CD14-positive monocyte (primary cell): Measurements from ENCODE around the gene PLAU. TPM values are rescaled to one million over a fixed set of nuclear protein-coding genes. Genes with fewer than 3 reads are reported as not detected.
"Not testable (repeated sequence)": the region's sequence is repeated elsewhere in the genome, so short reads cannot be mapped to it uniquely, and the experiment has no call there.

Experiments used
- DNase-seq, 3 donors: peaks; one replicate each; pipeline ENCODE4 v3.0.0-alpha.2; 2011 to 2022
- H2AFZ ChIP-seq: 2 replicates; pipeline ENCODE4 v1.6.0; 2012; ENCODE audit warnings: mild to moderate bottlenecking, low read depth, low read length, inconsistent platforms; ENCODE audit not compliant: insufficient read depth, poor library complexity, severe bottlenecking
- H3K27ac ChIP-seq, 2 donors: 1 replicate in 1 of 2; 2 replicates in 1 of 2; pipeline ENCODE4 v1.5.1; 2012 to 2013; ENCODE audit warnings: low read length in 2 of 2, control low read depth in 1 of 2, inconsistent platforms in 1 of 2, low read depth in 1 of 2, mild to moderate bottlenecking in 1 of 2
- H3K27me3 ChIP-seq, 2 donors: one replicate each; pipeline versions ENCODE4 v1.6.0 to v1.6.1; 2011 to 2013; ENCODE audit warnings: low read length in 2 of 2; ENCODE audit not compliant: control insufficient read depth in 2 of 2, insufficient read depth in 2 of 2
- H3K36me3 ChIP-seq, 2 donors: replicated peaks in 1 of 2; 1 replicate in 1 of 2; 2 replicates in 1 of 2; pipeline versions ENCODE4 v1.5.1 to v1.6.1; 2012 to 2013; ENCODE audit warnings: low read length in 2 of 2, control low read depth in 1 of 2, inconsistent platforms in 1 of 2, mild to moderate bottlenecking in 1 of 2; ENCODE audit not compliant: insufficient read depth in 2 of 2, control insufficient read depth in 1 of 2
- H3K4me1 ChIP-seq, 2 donors: 1 replicate in 1 of 2; 2 replicates in 1 of 2; pipeline versions ENCODE4 v1.5.1 to v1.6.1; 2012 to 2013; ENCODE audit warnings: low read length in 2 of 2, control low read depth in 1 of 2, inconsistent platforms in 1 of 2, mild to moderate bottlenecking in 1 of 2, moderate library complexity in 1 of 2; ENCODE audit not compliant: insufficient read depth in 2 of 2, control insufficient read depth in 1 of 2
- H3K4me2 ChIP-seq: replicated peaks from 2 replicates; pipeline ENCODE3; 2012; ENCODE audit warnings: low read length, moderate library complexity, mild to moderate bottlenecking; ENCODE audit not compliant: poor library complexity, severe bottlenecking; ENCODE audit errors: extremely low read depth
- H3K4me3 ChIP-seq, 3 experiments: fragments of 200-600 bp in 1 of 3; sonication (generic) in 1 of 3; replicated peaks in 1 of 3; 1 replicate in 2 of 3; 2 replicates in 1 of 3; pipeline ENCODE4 v1.5.1; 2011 to 2013; ENCODE audit warnings: low read length in 3 of 3, mild to moderate bottlenecking in 3 of 3, control low read depth in 2 of 3, low read depth in 2 of 3, inconsistent platforms in 1 of 3, moderate library complexity in 1 of 3
- H3K79me2 ChIP-seq: 2 replicates; pipeline ENCODE4 v1.6.0; 2012; ENCODE audit warnings: mild to moderate bottlenecking, control low read depth, inconsistent platforms, low read length, moderate library complexity; ENCODE audit not compliant: insufficient read depth
- H3K9ac ChIP-seq: 2 replicates; pipeline ENCODE4 v1.6.0; 2017; ENCODE audit warnings: low read length, mild to moderate bottlenecking; ENCODE audit not compliant: insufficient read depth, poor library complexity, severe bottlenecking
- H3K9me3 ChIP-seq, 2 donors: replicated peaks in 1 of 2; 1 replicate in 1 of 2; 2 replicates in 1 of 2; pipeline versions ENCODE4 v1.5.1 to v1.6.1; 2012 to 2013; ENCODE audit warnings: low read length in 2 of 2, control low read depth in 1 of 2; ENCODE audit not compliant: control insufficient read depth in 1 of 2, insufficient read depth in 1 of 2
- H4K20me1 ChIP-seq: 2 replicates; pipeline ENCODE4 v1.6.0; 2012; ENCODE audit warnings: mild to moderate bottlenecking, low read length, control low read depth, moderate library complexity; ENCODE audit not compliant: insufficient read depth
- H3K27ac Mint-ChIP-seq, 7 donors: one replicate each; pipeline ENCODE4 v1.8.0; 2020; ENCODE audit warnings: mild to moderate bottlenecking in 7 of 7, mixed read lengths in 7 of 7, moderate library complexity in 6 of 7, inconsistent platforms in 2 of 7
- H3K27me3 Mint-ChIP-seq, 3 donors: one replicate each; pipeline ENCODE4 v1.8.0; 2021 to 2022; ENCODE audit warnings: low read depth in 3 of 3, mild to moderate bottlenecking in 3 of 3, mixed read lengths in 3 of 3, moderate library complexity in 3 of 3, inconsistent platforms in 1 of 3
- H3K36me3 Mint-ChIP-seq, 2 donors: one replicate each; pipeline ENCODE4 v1.8.0; 2020; ENCODE audit warnings: mixed read lengths in 2 of 2, inconsistent platforms in 1 of 2, mild to moderate bottlenecking in 1 of 2
- H3K4me1 Mint-ChIP-seq: one replicate; pipeline ENCODE4 v1.8.0; 2020; ENCODE audit warnings: mild to moderate bottlenecking, mixed read lengths
- H3K4me3 Mint-ChIP-seq, 2 donors: one replicate each; pipeline ENCODE4 v1.8.0; 2020; ENCODE audit warnings: mild to moderate bottlenecking in 2 of 2, mixed read lengths in 2 of 2, moderate library complexity in 1 of 2
- H3K9me3 Mint-ChIP-seq, 7 donors: one replicate each; pipeline ENCODE4 v1.8.0; 2020 to 2022; ENCODE audit warnings: mixed read lengths in 7 of 7, mild to moderate bottlenecking in 6 of 7, moderate library complexity in 6 of 7, inconsistent platforms in 2 of 7
- WGBS: methylation state at CpG from one replicate; pipeline ENCODE4 v1.1.5; 2013; ENCODE audit warnings: missing lambda C conversion rate; ENCODE audit not compliant: insufficient coverage; 5-methylcytosine and 5-hydroxymethylcytosine counted together
- intact Hi-C, 2 donors: fragments of 100-400 bp; cut with micrococcal nuclease; formaldehyde crosslinking; loops; one replicate each; pipeline versions ENCODE4 v1.15.0 to v1.15.1; 2023
- polyA plus RNA-seq, 3 donors: library from polyadenylated mRNA; depleted of rRNA in 1 of 3; unstranded in 2 of 3; stranded (reverse) in 1 of 3; fragments of 300-500 nt in 2 of 3; fragments of >200 nt in 1 of 3; fragmentation: Illumina TruSeq in 2 of 3; gene quantifications; 1 replicate in 2 of 3; 2 replicates in 1 of 3; pipeline ENCODE4 v1.2.3, GENCODE V29; 2012 to 2021
- TF ChIP-seq, protein P1 (sequence below): fragments of 200-600 bp; IDR thresholded peaks from one replicate; pipeline ENCODE4 v1.8.0; 2022; ENCODE audit warnings: antibody characterized with exemption, mild to moderate bottlenecking

PLAU gene
- polyA plus RNA-seq, 3 donors: 0.16 to 1.5 (median 0.43) TPM

DNA sequence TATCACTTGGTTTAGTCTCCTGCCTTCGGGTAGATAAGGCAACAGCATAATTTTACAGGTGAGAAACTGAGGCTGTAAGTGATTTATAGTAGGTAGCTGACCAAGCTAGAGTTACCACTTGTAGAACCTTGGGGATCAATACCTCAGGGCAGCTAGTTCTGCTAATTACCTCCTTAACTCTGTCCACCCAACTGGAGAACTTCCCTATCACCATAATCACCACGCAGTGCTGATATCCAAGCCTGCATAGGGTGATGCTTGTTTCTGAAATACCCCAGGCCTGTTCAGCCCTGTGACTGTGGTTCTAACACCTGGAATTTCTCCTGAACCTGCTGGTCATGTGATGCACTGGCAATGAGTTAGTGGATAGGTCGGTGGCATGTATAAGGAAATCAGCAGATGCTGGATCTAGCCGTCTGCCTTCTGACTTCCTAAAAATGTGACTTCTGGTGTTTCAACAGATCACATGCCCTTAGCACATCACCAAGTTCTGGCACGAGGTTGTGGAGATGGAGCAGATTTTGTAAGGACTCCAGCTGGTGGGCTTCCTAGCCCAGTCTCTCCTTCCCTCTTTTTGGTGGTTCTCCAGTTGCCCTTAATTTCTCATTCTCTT, 15.3 kb downstream of the PLAU start:
- Histone ChIP-seq H3K27ac (peak overlapping the region in 1 of 2 donors; percentile 68), H3K9me3 (no peaks in the 10 kb centered on the region), H3K27me3 (no peaks in the 10 kb centered on the region), H3K79me2 (no peaks in the 10 kb centered on the region), H4K20me1 (no peaks in the 10 kb centered on the region), H2AFZ (no peak overlapping the region), H3K4me3 (no peak overlapping the region), H3K36me3 (no peaks in the 10 kb centered on the region), H3K4me1 (peaks cover 18 to 21% of the 10 kb centered on the region in 2 donors), H3K9ac (no peak overlapping the region), H3K4me2 (no peak overlapping the region)
- peak; percentile 82 to 95 (median 89) for DNase-seq
- Mint-ChIP-seq H3K36me3 (peaks cover 0 to 2% of the 10 kb centered on the region in 2 donors), H3K4me3 (peak overlapping the region in 1 of 2 donors; percentile 46), H3K9me3 (peaks cover 0 to 3% (median 2%) of the 10 kb centered on the region in 7 donors), H3K27me3 (peaks cover 2 to 3% (median 3%) of the 10 kb centered on the region in 3 donors), H3K27ac (peak overlapping the region; percentile 79 to 92 (median 85)), H3K4me1 (peaks cover 35% of the 10 kb centered on the region)
- TF ChIP-seq, protein P1, sequence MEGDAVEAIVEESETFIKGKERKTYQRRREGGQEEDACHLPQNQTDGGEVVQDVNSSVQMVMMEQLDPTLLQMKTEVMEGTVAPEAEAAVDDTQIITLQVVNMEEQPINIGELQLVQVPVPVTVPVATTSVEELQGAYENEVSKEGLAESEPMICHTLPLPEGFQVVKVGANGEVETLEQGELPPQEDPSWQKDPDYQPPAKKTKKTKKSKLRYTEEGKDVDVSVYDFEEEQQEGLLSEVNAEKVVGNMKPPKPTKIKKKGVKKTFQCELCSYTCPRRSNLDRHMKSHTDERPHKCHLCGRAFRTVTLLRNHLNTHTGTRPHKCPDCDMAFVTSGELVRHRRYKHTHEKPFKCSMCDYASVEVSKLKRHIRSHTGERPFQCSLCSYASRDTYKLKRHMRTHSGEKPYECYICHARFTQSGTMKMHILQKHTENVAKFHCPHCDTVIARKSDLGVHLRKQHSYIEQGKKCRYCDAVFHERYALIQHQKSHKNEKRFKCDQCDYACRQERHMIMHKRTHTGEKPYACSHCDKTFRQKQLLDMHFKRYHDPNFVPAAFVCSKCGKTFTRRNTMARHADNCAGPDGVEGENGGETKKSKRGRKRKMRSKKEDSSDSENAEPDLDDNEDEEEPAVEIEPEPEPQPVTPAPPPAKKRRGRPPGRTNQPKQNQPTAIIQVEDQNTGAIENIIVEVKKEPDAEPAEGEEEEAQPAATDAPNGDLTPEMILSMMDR: no peak
- intact Hi-C loops: no loop called here
- WGBS: no CpG with 5 or more reads among the region's 5 CpGs

DNA sequence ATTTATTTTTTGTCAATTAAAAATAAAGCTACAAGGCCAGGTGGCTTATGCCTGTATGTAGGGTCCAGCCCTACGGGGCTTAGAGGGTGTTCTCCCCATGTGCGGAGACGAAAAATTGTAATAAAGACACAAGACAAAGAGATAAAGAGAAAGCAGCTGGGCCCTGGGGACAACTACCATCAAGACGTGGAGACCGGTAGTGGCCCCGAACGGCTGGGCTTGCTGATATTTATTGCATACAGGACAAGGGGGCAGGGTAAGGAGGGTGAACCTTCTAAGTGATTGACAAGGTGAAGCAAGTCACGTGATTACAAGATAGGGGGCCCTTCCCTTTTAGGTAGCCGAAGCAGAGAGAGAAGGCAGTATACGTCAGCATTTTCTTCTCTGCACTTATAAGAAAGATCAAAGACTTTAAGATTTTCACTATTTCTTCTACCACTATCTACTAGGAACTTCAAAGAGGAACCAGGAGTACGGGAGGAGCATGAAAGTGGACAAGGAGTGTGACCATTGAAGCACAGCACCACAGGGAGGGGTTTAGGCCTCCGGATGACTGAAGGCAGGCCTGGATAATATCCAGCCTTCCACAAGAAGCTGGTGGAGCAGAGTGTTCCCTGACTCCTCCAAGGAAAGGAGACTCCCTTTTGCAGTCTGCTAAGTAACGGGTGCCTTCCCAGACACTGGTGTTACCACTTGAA, 19.8 kb downstream of the PLAU start:
- H3K27ac Mint-ChIP-seq, H3K4me3 Mint-ChIP-seq, DNase-seq, H3K9ac ChIP-seq, H3K36me3 ChIP-seq, H3K36me3 Mint-ChIP-seq, H3K27me3 ChIP-seq, H2AFZ ChIP-seq, H3K9me3 Mint-ChIP-seq, H3K27me3 Mint-ChIP-seq, H4K20me1 ChIP-seq, H3K9me3 ChIP-seq, H3K4me3 ChIP-seq, H3K4me2 ChIP-seq, H3K79me2 ChIP-seq, intact Hi-C loops, H3K27ac ChIP-seq: not testable (repeated sequence)
- H3K4me1 Mint-ChIP-seq: peaks cover 45% of the 10 kb centered on the region
- WGBS: 87% methylated on average over 8 of the region's 13 CpGs
- peaks cover 26 to 30% of the 10 kb centered on the region in 2 donors for H3K4me1 ChIP-seq
